Measurements from ENCODE around the gene SYNGR1. TPM values are rescaled to one million over a fixed set of nuclear protein-coding genes. Genes with fewer than 3 reads are reported as not detected.

Gene SYNGR1
- total and polyA plus RNA-seq, 2 of the 8 experiments (the other 6 are each of a cell fraction or from before 2014, with no cell fraction given) = 32.5 to 84.7 TPM

GRCh38 chr22:39374191-39374590 lies 24.4 kb downstream of the SYNGR1 start:
- no peaks in the 10 kb centered on the region for H3K27me3 ChIP-seq (replicated peaks in 1 of 4; ENCODE audit: control insufficient read depth in 3 of 4, extremely low read depth in 1 of 4, insufficient read depth in 3 of 4, low read length in 3 of 4)
- no peak overlapping the region for H3K27ac ChIP-seq (ENCODE audit: low read depth, low read length)
- no peak overlapping the region for H2BK120ac ChIP-seq (replicated peaks; ENCODE audit: low read depth, low read length)
- CTCF ChIA-PET (ENCODE audit: partially characterized antibody) = interaction anchor here (0.9 to 1.5 kb wide), 7 partner anchors 8 to 142 kb away, joined by 3 to 5 read pairs (median 3); no protein-coding TSS in a partner anchor
- H2BK12ac ChIP-seq (ENCODE audit: low read depth, low read length) = peak overlapping the region; percentile 50; the same call in 1 of the 2 replicates
- H3K4me2 ChIP-seq (ENCODE audit: insufficient read depth in 1 of 2, low read depth in 2 of 2, low read length in 2 of 2) = no peak overlapping the region; a peak in 1 of 4 replicates
- H3K23me2 ChIP-seq (ENCODE audit: low read depth, low read length) = no peaks in the 10 kb centered on the region
- H4K8ac ChIP-seq (ENCODE audit: extremely low read depth, insufficient read depth, low read length) = no peak overlapping the region
- 87% methylated on average over 24 of the region's 24 CpGs; no CpG with 5 or more reads in 1 of the 2 experiments for WGBS, 2 experiments (ENCODE audit: extremely low coverage in 1 of 2, insufficient coverage in 1 of 2, insufficient read length in 1 of 2, insufficient replicate concordance in 2 of 2, low coverage in 1 of 2, low lambda C conversion rate in 2 of 2, missing lambda C conversion rate in 1 of 2)
- no peak overlapping the region for H2BK15ac ChIP-seq (ENCODE audit: low read length)
- H3K9me3 ChIP-seq (ENCODE audit: insufficient read depth in 2 of 2, low read depth in 1 of 2, low read length in 1 of 2) = peaks cover 0 to 4% of the 10 kb centered on the region in 2 experiments; a peak in 1 of 4 replicates
- POLR2A ChIA-PET (ENCODE audit: partially characterized antibody) = interaction anchor here (1.1 to 1.2 kb wide), 2 partner anchors 54 to 56 kb away, joined by 4 to 6 read pairs; partner anchors contain the start of gene RPL3
- H3K4ac ChIP-seq (replicated peaks; ENCODE audit: insufficient read length, low read depth, low read length) = no peak overlapping the region
- no peak overlapping the region for H3K9ac ChIP-seq (replicated peaks in 1 of 4; ENCODE audit: extremely low read depth in 1 of 4, low read depth in 3 of 4, low read length in 3 of 4)
- no peak overlapping the region for H2BK20ac ChIP-seq (ENCODE audit: low read length)
- no peaks in the 10 kb centered on the region for H3K79me2 ChIP-seq (ENCODE audit: control insufficient read depth in 1 of 2, insufficient read depth in 2 of 2, low read length in 2 of 2)
- no peak overlapping the region for H2AK5ac ChIP-seq (ENCODE audit: low read depth, low read length)
- peaks cover 2% of the 10 kb centered on the region; the same call in 1 of the 2 replicates for H3K79me1 ChIP-seq (ENCODE audit: low read depth, low read length)
- H4K5ac ChIP-seq (ENCODE audit: insufficient read length, low read depth, low read length) = no peak overlapping the region
- peak overlapping the region; percentile 46 for H4K91ac ChIP-seq (replicated peaks; ENCODE audit: insufficient read length, low read length)
- H2BK5ac ChIP-seq (ENCODE audit: low read depth, low read length) = peak overlapping the region; percentile 49; the same call in 1 of the 2 replicates
- H3K36me3 ChIP-seq (ENCODE audit: control insufficient read depth in 2 of 4, insufficient read depth in 4 of 4, low read length in 3 of 4) = no peaks in the 10 kb centered on the region
- FAIRE-seq (no peak), DNase-seq (ENCODE audit: low read depth in 1 of 2, low spot score in 2 of 2) (no peak)
- H3K56ac ChIP-seq (replicated peaks; ENCODE audit: insufficient read length, low read depth, low read length) = no peak overlapping the region
- TF ChIP-seq SP1 (IDR thresholded peaks at IDR 0.05; ENCODE audit: low read depth, low read length) (no peak), RAD21 (IDR thresholded peaks at IDR 0.05 in 1 of 2, conservative IDR thresholded peaks at IDR 0.05 in 1 of 2; ENCODE audit: low read depth in 2 of 2, low read length in 2 of 2) (peak; percentile 17 to 44; a peak in 2 of 4 replicates), RFX5 (IDR thresholded peaks at IDR 0.05; ENCODE audit: borderline replicate concordance, low read depth, low read length) (no peak), CTCF (IDR thresholded peaks at IDR 0.05; ENCODE audit: control extremely low read depth in 1 of 3, insufficient read depth in 1 of 3, low read depth in 1 of 3, low read length in 3 of 3) (peak; percentile 18 to 47 (median 43); a peak in 3 of 4 replicates), CHD1 (IDR thresholded peaks at IDR 0.05; ENCODE audit: low read depth, low read length) (no peak)
- no peak overlapping the region for H2AFZ ChIP-seq (ENCODE audit: low read length)
- peaks cover 0 to 8% (median 3%) of the 10 kb centered on the region in 4 experiments; a peak in 3 of 7 replicates for H3K4me1 ChIP-seq (replicated peaks in 1 of 4; ENCODE audit: control insufficient read depth in 3 of 4, insufficient read depth in 4 of 4, low read length in 3 of 4)
- no peak overlapping the region for H3K4me3 ChIP-seq (ENCODE audit: extremely low read depth in 1 of 4, insufficient read depth in 2 of 4, low read depth in 3 of 4, low read length in 4 of 4)
- H3K18ac ChIP-seq (ENCODE audit: extremely low read depth, low read length) = no peak overlapping the region
- no peak overlapping the region for H3K23ac ChIP-seq (ENCODE audit: insufficient read length)
- peaks cover 0 to 6% of the 10 kb centered on the region in 2 experiments for H4K20me1 ChIP-seq (replicated peaks in 1 of 2; ENCODE audit: control insufficient read depth in 1 of 2, insufficient read depth in 2 of 2, low read length in 2 of 2)
- no peak overlapping the region for H3K14ac ChIP-seq (ENCODE audit: insufficient read length)
